KOPT-K1 (cell line): ENCODE measurements around the gene EPN2.
A peak's percentile ranks its signal among the peaks of the same experiment; 100 is the strongest.

Source experiments
- H3K27ac ChIP-seq: fragments of 200-600 bp; sonication (generic); 2 replicates; pipeline ENCODE4 v1.5.1; 2016; ENCODE audit warnings: antibody characterized with exemption, mild to moderate bottlenecking, low read depth, low read length; ENCODE audit not compliant: poor library complexity, severe bottlenecking
- H3K36me3 ChIP-seq: fragments of 200-600 bp; sonication (generic); 2 replicates; pipeline ENCODE4 v1.5.1; 2017; ENCODE audit warnings: antibody characterized with exemption, mild to moderate bottlenecking, low read length, moderate library complexity; ENCODE audit not compliant: insufficient read depth
- H3K9me3 ChIP-seq: fragments of 200-600 bp; sonication (generic); 2 replicates; pipeline ENCODE4 v1.5.1; 2017; ENCODE audit warnings: antibody characterized with exemption, low read length, mild to moderate bottlenecking; ENCODE audit not compliant: insufficient read depth, poor library complexity, severe bottlenecking

EPN2 gene

DNA sequence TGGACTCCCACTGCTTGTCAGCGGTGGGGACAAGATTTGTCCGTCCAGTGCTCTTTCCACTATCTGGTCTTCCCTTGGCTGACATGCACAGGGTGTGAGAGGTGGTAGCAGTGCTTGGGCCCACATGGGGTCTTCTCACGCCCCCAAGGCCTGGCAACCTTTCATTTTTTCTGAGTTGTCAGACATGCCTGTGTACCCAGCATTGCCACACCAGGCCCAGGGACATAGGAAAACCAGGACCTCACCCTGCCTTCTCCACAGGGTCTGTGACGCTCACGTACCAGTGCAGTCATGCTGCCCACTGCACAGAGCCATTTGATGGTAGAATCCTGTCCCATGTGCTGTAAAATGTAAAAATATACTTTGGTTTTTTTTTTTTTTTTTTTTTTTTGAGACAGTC, 67.6 kb downstream of the EPN2 start:
- H3K27ac ChIP-seq = no peak overlapping the region
- no peaks in the 10 kb centered on the region for H3K36me3 ChIP-seq
- no peaks in the 10 kb centered on the region for H3K9me3 ChIP-seq

DNA sequence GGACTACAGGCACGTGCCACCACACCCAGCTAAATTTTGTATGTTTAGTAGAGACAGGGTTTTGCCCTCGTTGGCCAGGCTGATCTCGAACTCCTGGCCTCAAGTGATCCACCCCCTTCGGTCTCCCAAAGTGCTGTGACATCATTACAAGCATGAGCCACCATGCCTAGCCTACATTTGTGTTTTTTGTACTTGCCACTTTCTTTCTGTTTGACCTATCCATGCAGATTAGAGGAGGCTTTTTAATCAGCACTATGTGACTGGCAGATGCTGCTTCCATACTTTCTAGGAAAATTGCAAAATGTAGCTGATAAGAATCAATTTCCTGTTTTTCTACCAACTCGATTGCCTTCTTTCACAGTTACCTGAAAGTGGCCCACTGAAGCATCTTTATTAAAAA, 68.1 kb downstream of the EPN2 start:
- Histone ChIP-seq H3K27ac (no peak overlapping the region), H3K36me3 (no peaks in the 10 kb centered on the region), H3K9me3 (no peaks in the 10 kb centered on the region)

DNA sequence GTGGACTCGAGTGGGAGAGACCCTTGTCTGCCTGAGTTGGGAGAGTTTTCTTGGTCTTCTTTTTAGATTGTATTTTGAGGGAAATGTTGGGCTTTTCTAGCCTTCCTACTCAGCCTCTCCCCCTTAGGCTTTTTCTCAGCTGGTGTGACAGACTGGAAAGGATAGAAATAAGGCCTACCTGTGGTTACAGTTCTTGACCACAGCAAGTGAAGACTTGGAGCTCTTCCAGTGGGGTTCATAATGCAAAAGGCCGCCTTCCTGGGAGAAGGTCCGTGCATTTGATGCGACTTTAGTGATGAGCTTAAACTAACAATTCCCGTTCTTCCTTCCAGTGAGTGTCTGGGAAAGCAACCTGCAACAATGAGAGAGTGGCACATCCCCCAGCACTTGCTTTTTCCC, 68.6 kb downstream of the EPN2 start:
- H3K27ac ChIP-seq = no peak overlapping the region
- no peaks in the 10 kb centered on the region for H3K9me3 ChIP-seq
- H3K36me3 ChIP-seq = no peaks in the 10 kb centered on the region

DNA sequence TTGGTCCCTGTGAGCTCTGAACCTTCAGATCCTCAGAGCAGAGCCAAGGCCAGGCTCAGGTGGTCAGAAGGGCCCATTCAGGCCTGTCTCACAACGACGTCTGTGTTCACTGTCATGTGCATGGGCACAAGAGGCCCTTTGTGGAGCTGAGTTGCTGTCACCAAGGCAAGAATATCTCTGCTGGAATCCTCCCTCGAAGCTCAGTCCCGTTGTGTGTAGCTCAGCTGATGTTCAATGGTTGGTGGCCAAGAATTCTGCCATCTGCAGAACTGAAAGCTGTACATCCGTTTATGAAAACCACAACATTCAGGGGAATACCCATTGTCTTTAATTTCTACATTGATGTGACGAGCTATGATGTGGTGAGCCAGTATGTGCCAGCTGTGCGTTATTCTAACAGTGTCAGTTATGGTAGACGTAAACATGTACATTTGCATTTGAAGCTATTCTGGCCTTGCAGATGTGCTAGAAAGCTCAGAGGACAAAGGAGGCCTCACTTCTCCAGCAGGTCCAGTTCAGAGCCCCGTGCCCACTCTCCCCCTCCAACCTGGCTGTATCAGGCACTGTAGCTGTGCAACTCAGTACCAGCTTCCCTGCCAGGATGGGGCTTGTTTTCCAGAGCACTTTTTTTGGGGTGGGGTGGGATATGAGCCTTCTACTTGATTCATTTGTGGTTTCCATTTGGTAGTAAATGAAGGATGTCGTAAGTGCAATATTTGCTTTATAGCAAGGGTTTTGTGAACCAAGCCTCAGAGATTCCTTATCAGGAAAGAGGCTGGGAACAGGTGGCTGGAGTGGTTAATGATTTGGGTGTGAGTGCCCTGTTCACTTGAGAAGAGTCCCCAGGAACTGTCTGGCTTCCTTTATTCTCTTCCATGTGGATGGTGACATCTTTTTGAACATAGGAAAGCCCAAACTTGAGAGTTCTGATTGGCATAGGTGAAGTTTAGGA, 69.3 kb downstream of the EPN2 start:
- Histone ChIP-seq H3K36me3 (no peaks in the 10 kb centered on the region), H3K27ac (peak overlapping the region; percentile 8), H3K9me3 (no peaks in the 10 kb centered on the region)

DNA sequence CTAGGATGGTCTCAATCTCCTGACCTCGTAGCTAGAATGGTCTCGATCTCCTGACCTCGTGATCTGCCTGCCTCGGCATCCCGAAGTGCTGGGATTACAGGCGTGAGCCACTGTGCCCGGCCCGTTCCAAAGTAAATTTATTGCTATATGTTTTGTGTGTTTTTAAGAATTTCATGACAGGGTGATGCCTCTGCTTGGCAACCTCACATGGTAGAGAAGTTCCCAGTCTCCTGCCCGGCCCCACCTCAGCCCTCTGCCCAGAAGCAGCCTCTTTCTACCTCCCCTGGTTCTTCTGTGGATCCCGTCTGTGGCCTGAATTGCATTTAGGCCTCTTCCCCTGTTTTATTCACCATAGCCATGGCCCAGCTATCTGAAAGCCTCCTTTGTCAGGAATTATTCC, 70.4 kb downstream of the EPN2 start:
- H3K36me3 ChIP-seq = no peaks in the 10 kb centered on the region
- H3K27ac ChIP-seq = no peak overlapping the region
- no peaks in the 10 kb centered on the region for H3K9me3 ChIP-seq

DNA sequence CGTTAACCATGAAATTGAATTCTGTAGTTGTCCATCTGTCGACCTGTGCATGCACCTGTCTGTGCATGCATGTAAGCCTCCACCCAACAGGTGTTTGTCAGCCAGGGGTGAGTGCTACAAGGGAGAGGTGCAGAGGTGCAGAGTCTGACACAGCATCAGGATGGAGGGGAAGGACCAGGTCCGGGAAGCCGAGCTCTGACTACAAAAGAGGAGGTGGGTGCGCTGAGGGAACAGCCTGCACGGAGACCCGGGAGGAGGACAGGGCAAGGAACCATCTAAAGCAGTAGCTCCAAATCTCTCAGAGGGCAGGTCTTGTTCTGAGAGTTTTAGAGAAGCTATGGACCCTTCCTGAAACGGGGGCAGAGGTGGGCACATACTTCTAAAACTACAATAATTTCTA, 71.2 kb downstream of the EPN2 start:
- H3K27ac ChIP-seq = no peak overlapping the region
- H3K9me3 ChIP-seq = no peaks in the 10 kb centered on the region
- H3K36me3 ChIP-seq = no peaks in the 10 kb centered on the region

DNA sequence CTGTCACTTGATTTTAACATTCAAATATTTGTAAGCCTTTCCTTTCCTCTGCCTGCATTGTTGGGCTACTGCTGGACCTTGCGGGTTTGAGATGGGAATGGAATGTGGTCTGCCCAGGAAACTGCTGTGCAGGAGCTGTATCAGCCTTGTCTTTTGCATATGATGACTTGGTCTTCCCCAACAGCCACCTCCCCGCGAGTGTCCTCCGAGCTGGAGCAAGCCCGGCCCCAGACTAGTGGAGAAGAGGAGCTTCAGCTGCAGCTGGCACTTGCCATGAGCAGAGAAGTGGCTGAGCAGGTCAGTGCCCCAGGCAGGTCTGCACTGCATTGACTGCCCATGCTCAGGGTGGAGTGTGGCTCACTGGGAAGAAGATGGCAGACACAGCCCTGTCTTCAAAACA, 72.5 kb downstream of the EPN2 start:
- no peak overlapping the region for H3K27ac ChIP-seq
- no peaks in the 10 kb centered on the region for H3K36me3 ChIP-seq

DNA sequence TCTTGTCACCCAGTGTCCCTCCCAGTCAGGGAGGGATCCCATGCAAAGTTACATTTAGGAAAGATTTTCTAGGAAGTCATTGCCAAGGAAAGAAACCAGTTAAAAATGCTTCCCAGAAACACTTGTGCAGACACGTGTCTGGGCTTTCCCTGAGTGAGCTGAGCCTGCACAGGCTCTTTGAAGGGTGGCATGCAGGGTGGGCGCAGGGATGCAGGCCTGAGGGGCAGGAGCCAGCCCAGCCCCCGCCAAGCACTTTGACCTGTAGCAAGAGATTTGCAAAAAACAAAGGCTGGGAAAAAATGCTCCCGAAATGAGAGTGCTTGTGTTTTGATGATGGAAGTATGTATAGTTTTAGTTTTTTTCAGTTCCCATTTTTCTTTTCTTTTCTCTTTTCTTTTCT, 73.0 kb downstream of the EPN2 start:
- H3K9me3 ChIP-seq = no peaks in the 10 kb centered on the region
- no peaks in the 10 kb centered on the region for H3K36me3 ChIP-seq
- H3K27ac ChIP-seq = no peak overlapping the region

More for the DNA sequence above, 72.5 kb downstream of the EPN2 start:
- no peaks in the 10 kb centered on the region for H3K9me3 ChIP-seq

DNA sequence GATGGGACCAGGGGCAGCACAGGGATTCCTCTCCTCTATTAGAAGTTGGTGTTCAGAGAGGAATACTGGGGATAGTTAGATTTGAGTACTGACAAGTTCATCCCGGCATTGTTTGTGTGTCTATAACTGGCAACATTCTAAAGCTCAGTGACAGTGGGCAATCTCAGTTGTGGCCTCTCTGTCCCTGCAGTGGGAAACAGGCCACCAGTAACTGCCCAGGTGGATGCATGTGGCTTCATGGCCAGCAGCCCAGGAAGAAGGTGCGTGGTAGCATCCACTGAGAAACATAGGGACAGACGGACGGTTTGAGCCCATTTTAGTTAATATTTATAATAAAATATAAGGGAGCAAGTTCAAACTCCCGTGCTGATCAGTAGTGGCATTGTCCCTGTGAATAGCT, 73.8 kb downstream of the EPN2 start:
- no peaks in the 10 kb centered on the region for H3K9me3 ChIP-seq
- H3K36me3 ChIP-seq = no peaks in the 10 kb centered on the region
- H3K27ac ChIP-seq = no peak overlapping the region

DNA sequence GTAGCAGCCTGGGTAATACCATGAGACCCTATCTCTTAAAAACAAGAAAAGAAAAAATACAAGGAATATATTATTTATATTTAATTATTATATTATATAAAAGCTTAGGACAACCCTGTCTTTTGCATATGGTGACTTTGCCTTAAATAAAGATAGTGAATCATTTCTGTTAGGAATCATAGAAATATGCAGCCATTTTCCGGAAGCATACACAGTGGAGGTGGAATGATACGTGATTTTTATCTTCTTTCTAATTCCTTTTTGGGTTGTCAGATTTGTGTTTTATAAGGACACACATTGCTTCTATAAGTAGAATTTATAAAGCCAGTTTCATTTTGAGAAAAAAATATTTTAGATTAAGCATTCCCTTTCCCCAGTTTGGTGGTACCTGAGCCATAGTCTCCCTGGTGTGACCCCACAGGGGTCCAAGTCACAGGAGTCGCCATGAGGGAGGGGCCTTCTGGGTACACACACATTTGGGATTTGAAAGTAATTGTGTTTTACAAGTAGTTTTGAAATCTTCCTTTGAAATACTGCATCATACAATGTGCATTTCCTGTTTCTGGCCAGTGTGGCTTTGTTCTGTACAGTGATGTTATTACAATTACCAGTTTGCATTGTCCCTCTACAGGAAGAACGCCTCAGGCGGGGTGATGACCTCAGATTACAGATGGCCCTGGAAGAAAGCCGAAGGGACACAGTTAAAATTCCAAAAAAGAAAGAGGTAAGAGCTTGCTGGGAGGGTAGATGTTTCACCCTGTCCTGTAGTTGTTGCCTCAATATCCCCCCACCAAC, 74.5 kb downstream of the EPN2 start:
- Histone ChIP-seq H3K27ac (no peak overlapping the region), H3K36me3 (no peaks in the 10 kb centered on the region)

DNA sequence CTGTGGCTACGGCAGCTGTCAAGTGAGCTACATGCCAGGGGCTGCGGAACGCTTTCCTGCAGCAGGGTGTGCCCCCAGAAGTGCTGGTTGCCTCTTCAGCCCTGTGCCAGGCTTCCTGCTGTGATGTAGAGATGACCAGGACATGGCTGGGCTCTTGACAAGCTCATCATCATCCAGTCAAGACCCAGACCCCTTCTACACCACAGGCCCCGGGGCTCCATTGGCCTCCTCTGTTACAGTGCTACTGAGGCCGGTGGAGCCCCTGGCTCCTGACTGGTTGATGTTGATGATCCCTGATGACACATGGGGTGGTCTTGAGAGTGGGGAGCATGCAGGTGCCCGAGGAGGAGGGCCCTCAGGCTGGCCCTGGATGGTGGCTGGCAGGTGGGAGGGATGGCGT, 75.2 kb downstream of the EPN2 start:
- H3K9me3 ChIP-seq = no peaks in the 10 kb centered on the region
- no peaks in the 10 kb centered on the region for H3K36me3 ChIP-seq
- H3K27ac ChIP-seq = no peak overlapping the region

More for the DNA sequence above, 74.5 kb downstream of the EPN2 start:
- no peaks in the 10 kb centered on the region for H3K9me3 ChIP-seq

DNA sequence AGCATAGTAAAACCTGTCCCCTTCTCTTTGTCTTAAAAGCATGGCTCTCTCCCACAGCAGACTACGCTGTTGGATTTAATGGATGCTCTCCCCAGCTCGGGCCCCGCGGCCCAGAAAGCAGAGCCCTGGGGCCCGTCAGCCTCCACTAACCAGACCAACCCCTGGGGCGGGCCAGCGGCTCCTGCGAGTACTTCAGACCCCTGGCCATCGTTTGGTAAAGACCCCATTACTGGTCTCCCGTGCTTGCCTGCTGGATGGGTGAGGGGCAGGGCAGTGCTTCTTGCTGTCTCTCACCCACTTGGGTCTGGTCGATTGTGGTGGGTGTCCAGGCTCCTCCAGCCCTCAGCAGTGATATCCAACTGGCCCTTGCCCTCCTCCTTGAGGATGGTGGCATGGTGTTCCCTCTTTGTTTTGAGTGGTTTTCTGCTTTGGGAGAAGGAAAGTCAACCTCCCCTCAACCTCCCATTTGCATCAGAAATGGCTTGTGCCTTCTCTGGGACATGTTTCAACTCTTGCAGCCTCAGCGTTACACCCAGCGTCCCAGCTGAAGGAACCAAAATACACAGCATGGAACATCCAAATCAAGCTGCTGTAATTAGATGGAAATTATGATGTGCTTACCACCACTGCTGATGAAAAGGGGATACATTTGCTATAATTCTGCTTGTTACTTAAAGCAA, 76.0 kb downstream of the EPN2 start:
- Histone ChIP-seq H3K36me3 (no peaks in the 10 kb centered on the region), H3K9me3 (no peaks in the 10 kb centered on the region), H3K27ac (no peak overlapping the region)

DNA sequence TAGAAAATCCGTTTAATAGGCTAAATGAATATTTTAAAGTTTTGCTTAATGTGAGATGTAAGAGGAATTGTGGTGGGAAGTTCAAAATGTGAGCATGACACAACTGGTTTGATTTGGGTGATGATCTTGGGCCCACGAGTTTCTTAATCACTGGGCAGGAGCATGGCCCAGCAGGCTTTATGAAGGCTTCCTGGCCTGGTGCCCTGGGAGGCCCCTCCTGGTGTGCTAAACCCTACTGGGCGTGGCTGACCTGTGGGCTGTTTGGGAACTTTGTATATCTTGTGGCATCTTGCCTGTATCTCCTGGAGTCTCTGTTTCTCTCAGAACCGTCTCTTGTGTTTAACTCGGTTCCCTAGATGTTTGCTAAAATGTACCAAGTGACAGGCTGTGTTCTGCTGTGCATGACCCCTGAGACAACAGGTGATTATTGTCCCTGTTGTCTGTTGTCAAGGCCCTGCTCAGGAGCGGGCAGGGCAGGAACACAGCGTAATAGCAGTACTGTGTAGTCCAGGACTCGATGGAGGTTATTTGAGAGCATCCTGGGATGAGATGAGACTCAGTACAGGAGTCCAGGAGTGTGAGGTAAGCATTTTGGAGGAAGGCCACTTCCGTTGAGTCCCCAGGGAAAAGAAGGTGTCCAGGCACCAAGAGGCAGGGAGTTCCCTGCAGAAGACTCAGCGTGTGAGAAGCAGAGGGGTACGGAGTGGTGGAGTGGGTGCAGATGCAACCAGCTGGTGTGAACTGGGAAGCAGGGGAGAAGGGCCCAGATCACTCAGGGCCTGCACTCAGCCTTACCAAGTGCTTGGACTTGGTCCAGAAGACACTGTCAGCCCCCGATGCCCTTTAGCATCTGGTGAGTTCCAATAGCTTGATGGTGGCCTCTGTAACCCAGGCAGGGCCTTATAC, 76.8 kb downstream of the EPN2 start:
- H3K36me3 ChIP-seq = no peaks in the 10 kb centered on the region
- H3K27ac ChIP-seq = no peak overlapping the region
- H3K9me3 ChIP-seq = no peaks in the 10 kb centered on the region

DNA sequence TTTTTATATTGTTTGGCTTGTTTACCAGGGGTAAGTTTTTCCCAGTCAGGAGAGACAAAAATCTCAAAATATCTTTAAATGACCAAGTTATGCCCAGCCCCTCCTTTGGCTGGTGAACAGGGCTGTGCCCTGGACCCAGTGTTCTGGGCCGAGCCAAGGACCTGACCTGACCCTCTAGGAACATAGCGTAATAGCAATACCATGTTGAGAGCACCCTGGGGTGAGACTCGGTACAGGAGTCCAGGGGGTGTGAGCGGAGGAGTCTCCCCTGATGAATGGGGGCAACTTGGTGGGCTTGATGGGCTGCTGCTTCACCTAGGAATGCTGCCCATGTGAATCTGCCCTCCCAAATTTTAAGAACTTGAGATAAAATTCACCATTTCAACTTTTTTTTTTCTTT, 77.9 kb downstream of the EPN2 start:
- no peaks in the 10 kb centered on the region for H3K36me3 ChIP-seq
- H3K27ac ChIP-seq = no peak overlapping the region

More for the DNA sequence above, 77.9 kb downstream of the EPN2 start:
- H3K9me3 ChIP-seq = no peaks in the 10 kb centered on the region
